ENCODE results near the gene OR2A42.
"Not testable (repeated sequence)": the region's sequence is repeated elsewhere in the genome, so short reads cannot be mapped to it uniquely, and the experiment has no call there.

- not testable (repeated sequence) for TF ChIP-seq GLI4 (tag by site-specific recombination; IDR thresholded peaks at IDR 0.05); HOXC10 (CRISPR knock-in tag; IDR thresholded peaks at IDR 0.05); WT1 (tag by site-specific recombination; IDR thresholded peaks at IDR 0.05)
These were observed 10.6 kb downstream of the OR2A42 start for GRCh38 chr7:144228810-144229209.
